Endodermal cell (in vitro differentiated cells): ENCODE measurements around the gene LDLRAD4. TPM values are rescaled to one million over a fixed set of nuclear protein-coding genes. Genes with fewer than 3 reads are reported as not detected.

Experiments
- DNase-seq: peaks from one replicate; pipeline ENCODE4 v3.0.0-alpha.2; 2017
- H3K27ac ChIP-seq: 2 replicates; pipeline ENCODE4 v1.5.1; 2013; ENCODE audit warnings: mild to moderate bottlenecking, low read depth, low read length, moderate library complexity
- H3K27me3 ChIP-seq: 2 replicates; pipeline ENCODE4 v1.6.1; 2013; ENCODE audit warnings: mild to moderate bottlenecking, low read length, moderate library complexity; ENCODE audit not compliant: insufficient read depth, control insufficient read depth, poor library complexity, severe bottlenecking
- H3K36me3 ChIP-seq: 2 replicates; pipeline ENCODE4 v1.7.0; 2013; ENCODE audit warnings: mild to moderate bottlenecking, low read length, moderate library complexity; ENCODE audit not compliant: control insufficient read depth, insufficient read depth
- H3K4me1 ChIP-seq: one replicate; pipeline ENCODE4 v1.7.0; 2013; ENCODE audit warnings: low read length; ENCODE audit not compliant: control insufficient read depth, insufficient read depth
- H3K4me3 ChIP-seq: 2 replicates; pipeline ENCODE4 v1.5.1; 2013; ENCODE audit warnings: mild to moderate bottlenecking, low read length, moderate library complexity
- H3K9ac ChIP-seq: 2 replicates; pipeline ENCODE4 v1.6.1; 2013; ENCODE audit warnings: mild to moderate bottlenecking, low read length, moderate library complexity; ENCODE audit not compliant: poor library complexity, severe bottlenecking; ENCODE audit errors: extremely low read depth
- H3K9me3 ChIP-seq: 2 replicates; pipeline ENCODE4 v1.6.1; 2013; ENCODE audit warnings: mild to moderate bottlenecking, low read length, moderate library complexity; ENCODE audit not compliant: control insufficient read depth
- H3K27ac Mint-ChIP-seq: 2 replicates; pipeline ENCODE4 v1.8.0; 2020; ENCODE audit warnings: mixed read lengths
- H3K27me3 Mint-ChIP-seq: 2 replicates; pipeline ENCODE4 v1.8.0; 2021; ENCODE audit warnings: mild to moderate bottlenecking, mixed read lengths; ENCODE audit not compliant: insufficient read depth
- H3K36me3 Mint-ChIP-seq: 2 replicates; pipeline ENCODE4 v1.8.0; 2020; ENCODE audit warnings: low read depth, mixed read lengths
- H3K4me1 Mint-ChIP-seq: 2 replicates; pipeline ENCODE4 v1.8.0; 2020; ENCODE audit warnings: mixed read lengths
- H3K4me3 Mint-ChIP-seq: 2 replicates; pipeline ENCODE4 v1.8.0; 2020; ENCODE audit warnings: mild to moderate bottlenecking, moderate library complexity, mixed read lengths
- H3K9me3 Mint-ChIP-seq: 2 replicates; pipeline ENCODE4 v1.8.0; 2020; ENCODE audit warnings: mild to moderate bottlenecking, mixed read lengths
- WGBS, 2 experiments: methylation state at CpG; one replicate each; pipeline versions ENCODE4 v1.1.5 to v1.1.7; 2013; ENCODE audit warnings: missing lambda C conversion rate in 2 of 2, mixed read lengths in 1 of 2; ENCODE audit not compliant: insufficient coverage in 1 of 2, insufficient read length in 1 of 2; 5-methylcytosine and 5-hydroxymethylcytosine counted together
- total RNA-seq, 2 donors: library from RNA; stranded (reverse); fragmentation: NEBNext Ultra II Directional in 1 of 2; extraction: Animal tissue kit (Norgen Biotek cat#: 25700) in 1 of 2; gene quantifications; 2 replicates in 1 of 2; 3 replicates in 1 of 2; pipeline ENCODE4 v1.2.1, GENCODE V29; 2021
- TF ChIP-seq, protein P1 (sequence below): fragments of 200-600 bp; sonication (generic); conservative IDR thresholded peaks from 2 replicates; pipeline ENCODE4 v1.5.0; 2021; ENCODE audit warnings: antibody characterized with exemption, mild to moderate bottlenecking

The LDLRAD4 gene
- total RNA-seq, 2 donors from 2014 or later, result 14.9 to 15.1 TPM

GRCh38 chr18:13425357-13426091, 207.0 kb downstream of the LDLRAD4 start:
- no peak overlapping the region for H3K4me3 ChIP-seq
- Mint-ChIP-seq H3K9me3 (no peaks in the 10 kb centered on the region), H3K4me3 (no peak overlapping the region), H3K27me3 (no peaks in the 10 kb centered on the region), H3K27ac (no peak overlapping the region), H3K4me1 (peaks cover 11% of the 10 kb centered on the region), H3K36me3 (no peaks in the 10 kb centered on the region)
- H3K9me3 ChIP-seq, result no peaks in the 10 kb centered on the region
- no peaks in the 10 kb centered on the region for H3K4me1 ChIP-seq
- TF ChIP-seq, protein P1, sequence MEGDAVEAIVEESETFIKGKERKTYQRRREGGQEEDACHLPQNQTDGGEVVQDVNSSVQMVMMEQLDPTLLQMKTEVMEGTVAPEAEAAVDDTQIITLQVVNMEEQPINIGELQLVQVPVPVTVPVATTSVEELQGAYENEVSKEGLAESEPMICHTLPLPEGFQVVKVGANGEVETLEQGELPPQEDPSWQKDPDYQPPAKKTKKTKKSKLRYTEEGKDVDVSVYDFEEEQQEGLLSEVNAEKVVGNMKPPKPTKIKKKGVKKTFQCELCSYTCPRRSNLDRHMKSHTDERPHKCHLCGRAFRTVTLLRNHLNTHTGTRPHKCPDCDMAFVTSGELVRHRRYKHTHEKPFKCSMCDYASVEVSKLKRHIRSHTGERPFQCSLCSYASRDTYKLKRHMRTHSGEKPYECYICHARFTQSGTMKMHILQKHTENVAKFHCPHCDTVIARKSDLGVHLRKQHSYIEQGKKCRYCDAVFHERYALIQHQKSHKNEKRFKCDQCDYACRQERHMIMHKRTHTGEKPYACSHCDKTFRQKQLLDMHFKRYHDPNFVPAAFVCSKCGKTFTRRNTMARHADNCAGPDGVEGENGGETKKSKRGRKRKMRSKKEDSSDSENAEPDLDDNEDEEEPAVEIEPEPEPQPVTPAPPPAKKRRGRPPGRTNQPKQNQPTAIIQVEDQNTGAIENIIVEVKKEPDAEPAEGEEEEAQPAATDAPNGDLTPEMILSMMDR, result no peak
- H3K36me3 ChIP-seq, result no peaks in the 10 kb centered on the region
- no peak overlapping the region for H3K27ac ChIP-seq
- DNase-seq, result no peak
- no peaks in the 10 kb centered on the region for H3K27me3 ChIP-seq
- no peak overlapping the region for H3K9ac ChIP-seq
- WGBS, 2 experiments, result 77 to 82% methylated on average over 13 to 16 of the region's 16 CpGs

DNA sequence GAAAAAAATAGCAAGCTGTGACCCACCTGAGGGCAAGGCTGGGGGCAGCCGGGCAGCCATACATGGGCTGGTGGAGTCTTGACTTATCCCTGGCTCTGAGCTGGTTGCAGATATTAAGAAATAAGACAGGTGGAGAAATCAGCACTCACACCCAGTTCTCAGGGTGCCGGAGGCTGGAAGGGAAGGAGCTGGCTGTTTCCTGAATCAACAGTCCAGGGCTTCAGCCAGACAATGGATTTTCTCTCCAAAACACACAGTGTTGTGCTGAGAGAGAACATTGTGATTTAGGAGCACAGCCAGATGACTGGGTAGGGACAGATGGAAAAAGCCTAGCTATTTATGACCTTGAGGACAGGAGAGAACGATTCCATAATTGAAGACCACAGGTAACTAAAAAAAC, 208.8 kb downstream of the LDLRAD4 start:
- Mint-ChIP-seq H3K4me3 (no peak overlapping the region), H3K27me3 (no peaks in the 10 kb centered on the region), H3K36me3 (no peaks in the 10 kb centered on the region), H3K4me1 (peaks cover 13% of the 10 kb centered on the region), H3K27ac (no peak overlapping the region), H3K9me3 (no peaks in the 10 kb centered on the region)
- Histone ChIP-seq H3K4me3 (no peak overlapping the region), H3K9me3 (no peaks in the 10 kb centered on the region), H3K9ac (no peak overlapping the region), H3K36me3 (no peaks in the 10 kb centered on the region), H3K4me1 (no peaks in the 10 kb centered on the region), H3K27ac (no peak overlapping the region), H3K27me3 (no peaks in the 10 kb centered on the region)
- 92 to 100% methylated on average over 3 of the region's 3 CpGs for WGBS, 2 experiments
- DNase-seq, result no peak
- TF ChIP-seq, protein P1, result no peak

GRCh38 chr18:13428319-13428718, 209.8 kb downstream of the LDLRAD4 start:
- no peaks in the 10 kb centered on the region for H3K36me3 Mint-ChIP-seq
- H3K9me3 Mint-ChIP-seq, result no peaks in the 10 kb centered on the region
- DNase-seq, result no peak
- H3K4me1 Mint-ChIP-seq, result peaks cover 13% of the 10 kb centered on the region
- no peaks in the 10 kb centered on the region for H3K4me1 ChIP-seq
- TF ChIP-seq, protein P1, result no peak
- WGBS, 2 experiments, result 69 to 85% methylated on average over 3 of the region's 3 CpGs
- H3K9me3 ChIP-seq, result no peaks in the 10 kb centered on the region
- H3K27me3 Mint-ChIP-seq, result no peaks in the 10 kb centered on the region
- no peak overlapping the region for H3K27ac Mint-ChIP-seq
- H3K27ac ChIP-seq, result no peak overlapping the region
- H3K4me3 ChIP-seq, result no peak overlapping the region
- no peaks in the 10 kb centered on the region for H3K36me3 ChIP-seq
- no peak overlapping the region for H3K9ac ChIP-seq
- no peak overlapping the region for H3K4me3 Mint-ChIP-seq
- no peaks in the 10 kb centered on the region for H3K27me3 ChIP-seq
